Stimulated activated CD4-positive, alpha-beta T cell treated with anti-CD3 and anti-CD28 coated beads, TNF-alpha, amount 100 ng/mL, for 1 hour (primary cell): ENCODE measurements around the gene ZNF620.
"Not testable (repeated sequence)": the region's sequence is repeated elsewhere in the genome, so short reads cannot be mapped to it uniquely, and the experiment has no call there.

Experiments used
- DNase-seq, 3 donors: peaks; one replicate each; pipeline ENCODE4 v3.0.0-alpha.2; 2020; ENCODE audit warnings: low read depth in 3 of 3, low spot score in 1 of 3

The ZNF620 gene

GRCh38 chr3:40505599-40506462 is at the start of gene ZNF620:
ZNF620 (plus strand) TSS chr3:40506039; CDS start chr3:40506353, 314 bp downstream.
- peak in 2 of 3 donors; percentile 23 to 30 for DNase-seq

GRCh38 chr3:40456279-40456939 is 49.4 kb upstream of the ZNF620 start:
- no peak for DNase-seq

GRCh38 chr3:40456940-40457823 is 48.7 kb upstream of the ZNF620 start, which contains the start of gene RPL14:
RPL14 (plus strand) TSS chr3:40457339; CDS start chr3:40457472, 133 bp downstream.
- DNase-seq: peak; percentile 84 to 87 (median 86)

DNA sequence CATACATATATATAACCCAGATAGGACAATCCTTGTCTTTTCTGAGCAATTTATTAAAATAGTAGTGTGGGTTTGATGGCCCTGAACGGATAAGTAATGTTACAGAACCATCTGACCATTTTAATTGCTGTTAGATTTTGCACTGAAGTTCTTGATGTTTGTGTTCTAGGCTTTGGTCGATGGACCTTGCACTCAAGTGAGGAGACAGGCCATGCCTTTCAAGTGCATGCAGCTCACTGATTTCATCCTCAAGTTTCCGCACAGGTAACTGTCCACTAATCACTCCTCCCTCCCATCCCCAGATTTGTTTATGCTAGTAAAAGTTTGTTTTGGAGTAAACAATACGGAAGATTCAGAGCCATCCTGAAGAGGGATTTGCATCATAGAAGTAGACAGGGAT is 47.4 kb upstream of the ZNF620 start:
- no peak for DNase-seq

- DNase-seq: not testable (repeated sequence)
These were observed 45.4 kb upstream of the ZNF620 start for GRCh38 chr3:40460481-40460880.

- DNase-seq: no peak
These were observed 44.7 kb upstream of the ZNF620 start for GRCh38 chr3:40461161-40461560.

GRCh38 chr3:40462838-40463237 is 43.0 kb upstream of the ZNF620 start:
- DNase-seq: not testable (repeated sequence)

GRCh38 chr3:40463579-40463978 is 42.3 kb upstream of the ZNF620 start:
- no peak for DNase-seq

- DNase-seq: no peak
These were observed 41.3 kb upstream of the ZNF620 start for GRCh38 chr3:40464339-40465110.

DNA sequence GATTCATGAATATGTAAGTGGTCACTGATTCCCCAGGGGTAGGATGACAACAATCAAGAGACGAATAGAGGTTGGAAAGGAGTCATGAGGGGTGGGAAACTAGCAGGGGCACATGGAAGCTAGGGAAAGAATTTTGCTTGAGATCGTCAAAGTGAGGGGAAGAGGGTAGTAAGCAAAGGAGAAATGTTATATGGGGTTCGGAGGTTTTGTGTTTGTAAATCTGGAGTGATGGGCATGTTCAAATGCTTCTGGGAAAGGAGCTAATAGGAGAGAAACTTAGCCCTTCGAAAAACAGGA is 40.8 kb upstream of the ZNF620 start:
- no peak for DNase-seq

GRCh38 chr3:40465456-40465855 is 40.4 kb upstream of the ZNF620 start:
- no peak for DNase-seq

DNA sequence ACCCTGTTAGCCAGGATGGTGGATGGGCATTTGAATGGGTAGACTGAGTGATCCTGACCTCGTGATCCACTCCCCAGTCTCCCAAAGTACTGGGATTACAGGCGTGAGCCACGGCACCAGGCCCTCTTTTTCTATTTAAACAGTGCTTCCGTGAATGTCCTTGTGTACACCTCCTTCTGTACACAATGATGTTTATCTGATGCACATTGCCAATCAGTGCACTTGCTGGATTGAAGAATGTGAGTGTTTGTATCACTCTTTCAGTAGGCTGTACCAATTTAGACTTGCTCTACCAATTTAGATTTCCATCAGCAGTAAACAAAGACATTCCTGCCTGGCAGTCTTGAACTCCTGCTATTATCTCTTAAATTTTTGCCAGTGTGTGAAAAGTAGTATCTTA is 37.8 kb upstream of the ZNF620 start:
- no peak for DNase-seq

GRCh38 chr3:40470701-40471100 is 35.1 kb upstream of the ZNF620 start:
- no peak for DNase-seq

- DNase-seq: peak in 2 of 3 donors; percentile 27 to 38
These were observed 29.1 kb upstream of the ZNF620 start, which contains the start of gene ZNF619 for GRCh38 chr3:40476478-40477470. ZNF619 (plus strand) TSS chr3:40477122; CDS start chr3:40477980, 858 bp downstream.

- no peak for DNase-seq
These were observed 28.2 kb upstream of the ZNF620 start for GRCh38 chr3:40477666-40478065.

DNA sequence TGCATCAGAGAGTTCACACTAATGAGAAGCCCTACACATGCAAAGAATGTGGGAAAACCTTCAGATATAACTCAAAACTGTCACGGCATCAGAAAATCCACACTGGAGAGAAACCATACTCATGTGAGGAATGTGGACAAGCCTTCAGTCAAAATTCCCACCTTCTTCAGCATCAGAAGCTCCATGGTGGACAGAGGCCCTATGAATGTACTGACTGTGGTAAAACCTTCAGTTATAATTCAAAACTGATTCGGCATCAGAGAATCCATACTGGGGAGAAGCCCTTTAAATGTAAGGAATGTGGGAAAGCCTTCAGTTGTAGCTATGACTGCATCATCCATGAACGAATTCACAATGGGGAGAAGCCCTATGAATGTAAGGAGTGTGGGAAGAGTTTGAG is 18.7 kb upstream of the ZNF620 start:
- DNase-seq: no peak

GRCh38 chr3:40490916-40491315 is 14.9 kb upstream of the ZNF620 start:
- no peak for DNase-seq

DNA sequence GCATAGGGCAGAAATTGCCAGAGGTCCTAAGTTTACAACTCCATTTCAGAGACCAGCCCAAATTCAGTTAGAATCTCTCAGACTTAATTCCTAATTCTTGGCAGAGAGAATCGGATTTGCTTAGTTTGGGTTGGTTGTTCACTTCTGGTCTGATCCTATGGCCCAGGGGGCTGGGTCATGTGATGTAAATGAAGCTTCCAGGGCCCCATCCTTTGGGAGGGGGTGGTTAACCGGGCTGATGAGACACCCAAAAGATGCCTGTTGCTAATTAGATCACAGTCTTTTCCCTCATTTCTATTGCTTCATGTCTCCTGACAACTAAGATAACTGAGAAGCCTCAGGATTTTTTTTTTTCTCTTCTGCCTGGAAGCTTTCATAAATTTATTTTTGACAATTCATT is 11.1 kb upstream of the ZNF620 start:
- no peak for DNase-seq

DNA sequence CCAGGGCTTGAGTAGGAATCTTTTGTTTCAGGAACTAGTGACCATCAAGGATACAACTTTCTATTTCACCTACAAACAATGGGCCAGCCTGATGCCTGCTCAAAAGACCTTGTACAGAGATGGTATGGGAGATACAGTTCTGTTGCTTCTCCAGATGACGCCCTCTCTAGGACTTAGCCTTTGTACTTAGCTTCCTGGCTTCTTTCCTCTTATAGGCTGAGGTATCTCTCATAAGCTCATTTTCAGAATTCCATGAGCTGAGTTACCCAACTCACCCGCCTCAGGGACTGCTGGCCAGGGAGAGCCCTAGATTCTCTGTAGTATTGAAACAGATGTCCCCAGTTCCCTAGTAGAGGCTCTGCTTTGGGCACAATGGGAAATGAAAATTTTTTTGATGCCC is 8.6 kb upstream of the ZNF620 start:
- DNase-seq: no peak
